Keratinocyte (primary cell): Measurements from ENCODE around the gene ABCG1. TPM values are rescaled to one million over a fixed set of nuclear protein-coding genes. Genes with fewer than 3 reads are reported as not detected.

Experiments used
- DNase-seq: peaks from one replicate; pipeline ENCODE4 v3.0.0-alpha.2; 2011; ENCODE audit warnings: low read depth, missing footprints, low spot score
- FAIRE-seq: peaks from 2 replicates; lab custom pipeline; 2011; peaks lifted over from hg19 to GRCh38; lab: Jason Lieb, UNC
- H2AFZ ChIP-seq: 2 replicates; pipeline ENCODE4 v1.6.0; 2012; ENCODE audit warnings: low read length, control low read depth, inconsistent platforms; ENCODE audit not compliant: control insufficient read depth
- H3K27ac ChIP-seq: 2 replicates; pipeline ENCODE4 v1.5.1; 2011; ENCODE audit warnings: low read length; ENCODE audit not compliant: control insufficient read depth, insufficient read depth
- H3K27me3 ChIP-seq: 3 replicates; pipeline ENCODE4 v1.6.0; 2011; ENCODE audit warnings: low read length; ENCODE audit not compliant: control insufficient read depth, insufficient read depth; ENCODE audit errors: extremely low read depth
- H3K36me3 ChIP-seq, 2 experiments: 2 replicates in 1 of 2; 3 replicates in 1 of 2; pipeline ENCODE4 v1.5.1; 2011; ENCODE audit warnings: low read length in 2 of 2, mild to moderate bottlenecking in 1 of 2; ENCODE audit not compliant: control insufficient read depth in 2 of 2, insufficient read depth in 2 of 2; ENCODE audit errors: extremely low read depth in 1 of 2
- H3K4me1 ChIP-seq: 3 replicates; pipeline ENCODE4 v1.5.1; 2011; ENCODE audit warnings: low read length; ENCODE audit not compliant: control insufficient read depth, insufficient read depth; ENCODE audit errors: extremely low read depth
- H3K4me2 ChIP-seq: 3 replicates; pipeline ENCODE4 v1.6.0; 2011; ENCODE audit warnings: low read depth, low read length; ENCODE audit not compliant: control insufficient read depth, insufficient read depth; ENCODE audit errors: extremely low read depth
- H3K4me3 ChIP-seq, 3 experiments: fragments of 200-600 bp in 1 of 3; sonication (generic) in 1 of 3; 2 replicates in 2 of 3; 3 replicates in 1 of 3; pipeline ENCODE4 v1.5.1; 2011 to 2016; ENCODE audit warnings: low read length in 3 of 3, mild to moderate bottlenecking in 3 of 3, control low read depth in 2 of 3, inconsistent platforms in 1 of 3, low read depth in 1 of 3, mixed read lengths in 1 of 3, mixed run types in 1 of 3, moderate library complexity in 1 of 3; ENCODE audit not compliant: control insufficient read depth in 2 of 3, insufficient read depth in 2 of 3; ENCODE audit errors: extremely low read depth in 1 of 3
- H3K79me2 ChIP-seq: 2 replicates; pipeline ENCODE4 v1.6.0; 2012; ENCODE audit warnings: low read length; ENCODE audit not compliant: control insufficient read depth, insufficient read depth
- H3K9ac ChIP-seq: 3 replicates; pipeline ENCODE4 v1.6.0; 2011; ENCODE audit warnings: low read length; ENCODE audit not compliant: control insufficient read depth, insufficient read depth; ENCODE audit errors: extremely low read depth
- H3K9me1 ChIP-seq: 3 replicates; pipeline ENCODE4 v1.6.0; 2011; ENCODE audit warnings: low read length; ENCODE audit not compliant: control insufficient read depth, insufficient read depth; ENCODE audit errors: extremely low read depth
- H3K9me3 ChIP-seq: 2 replicates; pipeline ENCODE4 v1.5.1; 2012; ENCODE audit warnings: low read depth, low read length; ENCODE audit not compliant: control insufficient read depth
- H4K20me1 ChIP-seq: 3 replicates; pipeline ENCODE4 v1.6.0; 2011; ENCODE audit warnings: low read length; ENCODE audit not compliant: control insufficient read depth, insufficient read depth; ENCODE audit errors: extremely low read depth
- CTCF ChIP-seq, 3 experiments: IDR thresholded peaks in 1 of 3; conservative IDR thresholded peaks in 1 of 3; optimal IDR thresholded peaks in 1 of 3; 2 replicates in 2 of 3; 3 replicates in 1 of 3; pipeline versions ENCODE3 to v1.5.1; 2011; ENCODE audit warnings: low read length in 3 of 3, mild to moderate bottlenecking in 3 of 3, moderate library complexity in 2 of 3, control low read depth in 1 of 3, inconsistent platforms in 1 of 3; ENCODE audit not compliant: insufficient read depth in 2 of 3; ENCODE audit errors: extremely low read depth in 1 of 3
- EZH2 ChIP-seq: IDR thresholded peaks from one replicate; pipeline ENCODE4 v1.6.1; 2012; ENCODE audit warnings: inconsistent platforms, mild to moderate bottlenecking, low read length, moderate library complexity
- dilution Hi-C: fragments of 300-500 bp; cut with MboI; formaldehyde crosslinking; loops from one replicate; pipeline ENCODE4 v1.7.0; 2020; ENCODE audit warnings: low sequenced_read_pairs; ENCODE audit not compliant: extremely low pct_ligation_motif_present
- polyA plus RNA-seq, 5 experiments: library from polyadenylated mRNA; depleted of rRNA in 3 of 5; stranded (reverse) in 3 of 5; stranded (forward) in 1 of 5; unstranded in 1 of 5; fragments of >200 nt; gene quantifications; 1 replicate in 1 of 5; 2 replicates in 3 of 5; 3 replicates in 1 of 5; pipeline versions ENCODE4 v1.2.1 to v1.2.3, GENCODE V29; 2011 to 2012; ENCODE audit warnings: missing spikeins in 2 of 5, low read depth in 1 of 5, low replicate concordance in 1 of 5

Gene ABCG1
- polyA plus RNA-seq, 1 donor (not counting 4 experiments of a cell fraction or from before 2014, with no cell fraction given), result 3.3 TPM

- TF ChIP-seq EZH2, result no peak
- no peak for TF ChIP-seq CTCF (optimal IDR thresholded peaks at IDR 0.05 in 1 of 3, IDR thresholded peaks at IDR 0.05 in 1 of 3, conservative IDR thresholded peaks at IDR 0.05 in 1 of 3; ENCODE audit: extremely low read depth in 1 of 3, insufficient read depth in 2 of 3, low read length in 3 of 3)
- H3K4me1 ChIP-seq, result no peaks in the 10 kb centered on the region
- no peaks in the 10 kb centered on the region for H3K36me3 ChIP-seq
- H3K4me2 ChIP-seq, result no peak overlapping the region
- no peak overlapping the region for H3K27ac ChIP-seq
- H3K27me3 ChIP-seq, result peaks cover 7% of the 10 kb centered on the region
- no peaks in the 10 kb centered on the region for H3K9me1 ChIP-seq
- FAIRE-seq (no peak), DNase-seq (no peak)
- no peaks in the 10 kb centered on the region for H4K20me1 ChIP-seq
- H3K9me3 ChIP-seq, result no peaks in the 10 kb centered on the region
- dilution Hi-C loops, result no loop called here
- H3K4me3 ChIP-seq, result no peak overlapping the region
- H2AFZ ChIP-seq, result no peak overlapping the region
- no peaks in the 10 kb centered on the region for H3K79me2 ChIP-seq
- H3K9ac ChIP-seq, result no peak overlapping the region
Observed at GRCh38 chr21:42302794-42303193, 83.9 kb downstream of the ABCG1 start.

GRCh38 chr21:42303443-42303842 lies 84.5 kb downstream of the ABCG1 start:
- H3K9ac ChIP-seq, result no peak overlapping the region
- TF ChIP-seq EZH2 (no peak), CTCF (optimal IDR thresholded peaks at IDR 0.05 in 1 of 3, IDR thresholded peaks at IDR 0.05 in 1 of 3, conservative IDR thresholded peaks at IDR 0.05 in 1 of 3; ENCODE audit: extremely low read depth in 1 of 3, insufficient read depth in 2 of 3, low read length in 3 of 3) (no peak)
- H3K4me2 ChIP-seq, result no peak overlapping the region
- H3K9me1 ChIP-seq, result no peaks in the 10 kb centered on the region
- H3K27me3 ChIP-seq, result peaks cover 6% of the 10 kb centered on the region
- no peaks in the 10 kb centered on the region for H4K20me1 ChIP-seq
- H3K4me1 ChIP-seq, result no peaks in the 10 kb centered on the region
- no peaks in the 10 kb centered on the region for H3K79me2 ChIP-seq
- no peak overlapping the region for H3K27ac ChIP-seq
- no peak for DNase-seq
- no peaks in the 10 kb centered on the region for H3K36me3 ChIP-seq
- no peaks in the 10 kb centered on the region for H3K9me3 ChIP-seq
- no peak overlapping the region for H2AFZ ChIP-seq
- dilution Hi-C loops, result no loop called here
- FAIRE-seq, result no peak
- H3K4me3 ChIP-seq, result no peak overlapping the region
